HuH-7.5 (cell line): ENCODE results near the gene GPR87.

Experiments
- DNase-seq: peaks from one replicate; pipeline ENCODE4 v3.0.0; 2011; ENCODE audit warnings: low spot score

Gene GPR87

GRCh38 chr3:151282921-151283320, 33.7 kb downstream of the GPR87 start:
- peak; percentile 25 for DNase-seq

GRCh38 chr3:151281671-151282324, 34.8 kb downstream of the GPR87 start:
- DNase-seq: no peak

- DNase-seq: no peak
Measured at GRCh38 chr3:151278230-151278629, 38.4 kb downstream of the GPR87 start, which contains the start of gene P2RY14. TSS of gene P2RY14 (minus strand) at chr3:151278542. CDS start at chr3:151214316, 64,226 bp downstream.

GRCh38 chr3:151276687-151277042, 40.0 kb downstream of the GPR87 start:
- no peak for DNase-seq

- no peak for DNase-seq
Measured at GRCh38 chr3:151276038-151276686, 40.5 kb downstream of the GPR87 start.

- no peak for DNase-seq
Measured at GRCh38 chr3:151275091-151275490, 41.5 kb downstream of the GPR87 start.

- DNase-seq: no peak
Measured at GRCh38 chr3:151269631-151270030, 47.0 kb downstream of the GPR87 start.

- no peak for DNase-seq
Measured at GRCh38 chr3:151268267-151269235, 48.1 kb downstream of the GPR87 start.

GRCh38 chr3:151267066-151267465, 49.6 kb downstream of the GPR87 start:
- no peak for DNase-seq

GRCh38 chr3:151265866-151266265, 50.8 kb downstream of the GPR87 start:
- no peak for DNase-seq

GRCh38 chr3:151265166-151265565, 51.5 kb downstream of the GPR87 start:
- DNase-seq: no peak

- DNase-seq: no peak
Measured at GRCh38 chr3:151264605-151265004, 52.0 kb downstream of the GPR87 start.

- no peak for DNase-seq
Measured at GRCh38 chr3:151262871-151263525, 53.6 kb downstream of the GPR87 start.

GRCh38 chr3:151259664-151260063, 57.0 kb downstream of the GPR87 start:
- no peak for DNase-seq

- no peak for DNase-seq
Measured at GRCh38 chr3:151256749-151257148, 59.9 kb downstream of the GPR87 start.

- no peak for DNase-seq
Measured at GRCh38 chr3:151248772-151249337, 67.8 kb downstream of the GPR87 start.
